AG09309 (cell line): Measurements from ENCODE around the gene TNIK.

Experiments used
- DNase-seq: peaks from one replicate; pipeline ENCODE4 v3.0.0-alpha.2; 2010; ENCODE audit warnings: low read depth
- H3K4me3 ChIP-seq: 2 replicates; pipeline ENCODE4 v1.5.1; 2011; ENCODE audit warnings: mild to moderate bottlenecking, low read depth, low read length, moderate library complexity; ENCODE audit not compliant: control insufficient read depth
- CTCF ChIP-seq: IDR thresholded peaks from 2 replicates; pipeline ENCODE4 v1.5.1; 2011; ENCODE audit warnings: mild to moderate bottlenecking, low read depth, low read length, inconsistent platforms; ENCODE audit not compliant: insufficient read depth, control insufficient read depth; ENCODE audit errors: missing control alignments

The TNIK gene

GRCh38 chr3:171173736-171174135, 286.5 kb downstream of the TNIK start:
- DNase-seq, result no peak
- no peak for TF ChIP-seq CTCF

GRCh38 chr3:171172070-171172469, 288.1 kb downstream of the TNIK start:
- peak; percentile 23 for TF ChIP-seq CTCF
- no peak for DNase-seq
- H3K4me3 ChIP-seq, result no peak overlapping the region

More at GRCh38 chr3:171173736-171174135, 286.5 kb downstream of the TNIK start:
- no peak overlapping the region for H3K4me3 ChIP-seq

GRCh38 chr3:171169866-171170265, 290.3 kb downstream of the TNIK start:
- no peak for DNase-seq
- no peak for TF ChIP-seq CTCF

GRCh38 chr3:171169443-171169842, 290.8 kb downstream of the TNIK start:
- DNase-seq, result no peak
- H3K4me3 ChIP-seq, result no peak overlapping the region
- no peak for TF ChIP-seq CTCF

More at GRCh38 chr3:171169866-171170265, 290.3 kb downstream of the TNIK start:
- no peak overlapping the region for H3K4me3 ChIP-seq

- DNase-seq, result no peak
- no peak overlapping the region for H3K4me3 ChIP-seq
- no peak for TF ChIP-seq CTCF
Observed at GRCh38 chr3:171168551-171168950, 291.7 kb downstream of the TNIK start.

- peak; percentile 68 for TF ChIP-seq CTCF
- H3K4me3 ChIP-seq, result no peak overlapping the region
- no peak for DNase-seq
Observed at GRCh38 chr3:171168086-171168485, 292.1 kb downstream of the TNIK start.

DNA sequence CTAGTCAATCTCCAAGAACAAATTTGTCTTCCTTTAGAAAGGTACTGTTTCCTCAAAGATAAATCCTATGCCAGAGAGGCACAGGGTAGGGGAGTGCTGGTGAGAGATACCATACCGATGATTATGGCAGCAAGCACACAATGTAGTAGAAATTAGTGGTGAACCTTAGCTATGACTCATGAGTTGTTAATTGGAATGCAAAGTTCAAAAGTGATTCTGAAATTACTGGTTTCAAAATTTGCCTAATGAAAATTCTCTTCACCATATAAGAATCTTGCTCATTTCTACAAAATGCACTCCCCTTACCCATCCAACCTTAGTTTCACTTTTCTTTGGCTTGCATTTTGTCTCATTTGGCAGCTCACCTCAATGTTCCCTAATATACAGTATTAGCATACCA, 294.2 kb downstream of the TNIK start:
- H3K4me3 ChIP-seq, result no peak overlapping the region
- TF ChIP-seq CTCF, result no peak
- DNase-seq, result no peak
